ENCODE results near the gene RNF181. TPM values are rescaled to one million over a fixed set of nuclear protein-coding genes. Genes with fewer than 3 reads are reported as not detected.

The RNF181 gene
- total RNA-seq (2014; rRNA removed; shearing (Covaris generic)): 159 and 178 TPM in 2 replicates
- 294 and 308 TPM in 2 replicates for polyA plus RNA-seq (2016; fragmentation: Nextera tagmentation; extraction: Ambion mirVana)

GRCh38 chr2:85595301-85596025, at the start of gene RNF181:
Gene RNF181 (plus strand): TSS chr2:85595745. CDS start chr2:85595764, 19 bp downstream.
- Histone ChIP-seq H3K9ac (peak within 1 kb of the TSS; percentile 88), H3K79me2 (ENCODE audit: insufficient read depth) (peaks cover 71% of the 10 kb centered on the region), H2AFZ (peak within 1 kb of the TSS; percentile 76), H3K9me2 (ENCODE audit: insufficient read depth) (no peaks in the 10 kb centered on the region), H3K4me3 (peak within 1 kb of the TSS; percentile 79), H3K27me3 (replicated peaks; ENCODE audit: insufficient read depth) (no peaks in the 10 kb centered on the region), H3K27ac (peak within 1 kb of the TSS; percentile 89), H3K36me3 (ENCODE audit: low read depth) (peaks cover 8% of the 10 kb centered on the region; the same call in 1 of the 2 replicates), H3F3A (ENCODE audit: insufficient read depth) (peaks cover 25% of the 10 kb centered on the region), H3K9me3 (ENCODE audit: low read depth) (no peaks in the 10 kb centered on the region), H4K20me1 (ENCODE audit: insufficient read depth) (no peaks in the 10 kb centered on the region), H3K4me2 (ENCODE audit: unreplicated experiment) (peak within 1 kb of the TSS; percentile 88), H3K4me1 (ENCODE audit: insufficient read depth) (peaks cover 33% of the 10 kb centered on the region)
- no peak for TF ChIP-seq EZH2 (IDR thresholded peaks at IDR 0.05; ENCODE audit: insufficient read depth, poor library complexity, severe bottlenecking)
- in situ Hi-C loops (cut with MboI): no loop called here
- 1% methylated on average over 44 to 47 of the region's 47 CpGs for WGBS, 2 experiments (ENCODE audit: low coverage in 1 of 2, low lambda C conversion rate in 2 of 2, missing lambda C conversion rate in 2 of 2)
- peak; percentile 99 for DNase-seq

GRCh38 chr2:85545780-85546240, 49.7 kb upstream of the RNF181 start:
- peak overlapping the region; percentile 15 for H3K27ac ChIP-seq
- H3K27me3 ChIP-seq (replicated peaks; ENCODE audit: insufficient read depth): no peaks in the 10 kb centered on the region
- peaks cover 55% of the 10 kb centered on the region for H3K36me3 ChIP-seq (ENCODE audit: low read depth)
- no peak overlapping the region for H3K4me3 ChIP-seq
- 88 to 91% methylated on average over 5 of the region's 5 CpGs for WGBS, 2 experiments (ENCODE audit: low coverage in 1 of 2, low lambda C conversion rate in 2 of 2, missing lambda C conversion rate in 2 of 2)
- TF ChIP-seq EZH2 (IDR thresholded peaks at IDR 0.05; ENCODE audit: insufficient read depth, poor library complexity, severe bottlenecking): no peak
- no peak for TF ChIP-seq EZH2phosphoT487 (IDR thresholded peaks at IDR 0.05; ENCODE audit: insufficient read depth, low read depth)
- no peak overlapping the region for H3K9ac ChIP-seq
- no peak for DNase-seq
- H3K4me1 ChIP-seq (ENCODE audit: insufficient read depth): peaks cover 44% of the 10 kb centered on the region
- in situ Hi-C loops (cut with MboI): loop anchor here (5.0 kb wide), 1 partner anchor 124 kb away; no protein-coding TSS in a partner anchor
- H3K9me3 ChIP-seq (ENCODE audit: low read depth): no peaks in the 10 kb centered on the region
- no peak overlapping the region for H3K4me2 ChIP-seq (ENCODE audit: unreplicated experiment)
- H4K20me1 ChIP-seq (ENCODE audit: insufficient read depth): peaks cover 20% of the 10 kb centered on the region
- H3F3A ChIP-seq (ENCODE audit: insufficient read depth): peaks cover 100% of the 10 kb centered on the region
- no peaks in the 10 kb centered on the region for H3K9me2 ChIP-seq (ENCODE audit: insufficient read depth)
- peaks cover 34% of the 10 kb centered on the region for H3K79me2 ChIP-seq (ENCODE audit: insufficient read depth)
- H2AFZ ChIP-seq: no peak overlapping the region

- Histone ChIP-seq H3K4me3 (no peak overlapping the region), H3K9me3 (ENCODE audit: low read depth) (no peaks in the 10 kb centered on the region), H3K9ac (no peak overlapping the region), H4K20me1 (ENCODE audit: insufficient read depth) (0 out of 2 replicates have a peak, but pooled peaks cover 7% of the 10 kb centered on the region), H3K9me2 (ENCODE audit: insufficient read depth) (no peaks in the 10 kb centered on the region), H3K27me3 (replicated peaks; ENCODE audit: insufficient read depth) (no peaks in the 10 kb centered on the region), H3K27ac (no peak overlapping the region; the same call in 1 of the 2 replicates), H3K4me2 (ENCODE audit: unreplicated experiment) (no peak overlapping the region), H3K79me2 (ENCODE audit: insufficient read depth) (peaks cover 27% of the 10 kb centered on the region), H3K4me1 (ENCODE audit: insufficient read depth) (peaks cover 37% of the 10 kb centered on the region), H3F3A (ENCODE audit: insufficient read depth) (peaks cover 93% of the 10 kb centered on the region), H3K36me3 (ENCODE audit: low read depth) (peaks cover 50% of the 10 kb centered on the region), H2AFZ (no peak overlapping the region)
- TF ChIP-seq EZH2phosphoT487 (IDR thresholded peaks at IDR 0.05; ENCODE audit: insufficient read depth, low read depth) (no peak), EZH2 (IDR thresholded peaks at IDR 0.05; ENCODE audit: insufficient read depth, poor library complexity, severe bottlenecking) (no peak)
- 85 to 96% methylated on average over 1 of the region's 1 CpG for WGBS, 2 experiments (ENCODE audit: low coverage in 1 of 2, low lambda C conversion rate in 2 of 2, missing lambda C conversion rate in 2 of 2)
- no peak for DNase-seq
- in situ Hi-C loops (cut with MboI): loop anchor here (5.0 kb wide), 1 partner anchor 125 kb away; no protein-coding TSS in a partner anchor
These were observed 48.3 kb upstream of the RNF181 start for GRCh38 chr2:85547089-85547858.

GRCh38 chr2:85547859-85548607, 47.5 kb upstream of the RNF181 start:
- DNase-seq: no peak
- in situ Hi-C loops (cut with MboI): loop anchor here (5.0 kb wide), 1 partner anchor 126 kb away; no protein-coding TSS in a partner anchor
- Histone ChIP-seq H3K4me3 (no peak overlapping the region), H3K9me2 (ENCODE audit: insufficient read depth) (no peaks in the 10 kb centered on the region), H3K4me1 (ENCODE audit: insufficient read depth) (peaks cover 29% of the 10 kb centered on the region), H3K27ac (peak overlapping the region; percentile 22), H3K27me3 (replicated peaks; ENCODE audit: insufficient read depth) (no peaks in the 10 kb centered on the region), H3K9ac (no peak overlapping the region), H3K4me2 (ENCODE audit: unreplicated experiment) (no peak overlapping the region), H3F3A (ENCODE audit: insufficient read depth) (peaks cover 89% of the 10 kb centered on the region), H4K20me1 (ENCODE audit: insufficient read depth) (0 out of 2 replicates have a peak, but pooled peaks cover 3% of the 10 kb centered on the region), H3K9me3 (ENCODE audit: low read depth) (no peaks in the 10 kb centered on the region), H3K36me3 (ENCODE audit: low read depth) (peaks cover 42% of the 10 kb centered on the region), H2AFZ (no peak overlapping the region), H3K79me2 (ENCODE audit: insufficient read depth) (peaks cover 20% of the 10 kb centered on the region)
- WGBS, 2 experiments (ENCODE audit: low coverage in 1 of 2, low lambda C conversion rate in 2 of 2, missing lambda C conversion rate in 2 of 2): 61 to 63% methylated on average over 6 of the region's 6 CpGs
- TF ChIP-seq EZH2 (IDR thresholded peaks at IDR 0.05; ENCODE audit: insufficient read depth, poor library complexity, severe bottlenecking) (no peak), EZH2phosphoT487 (IDR thresholded peaks at IDR 0.05; ENCODE audit: insufficient read depth, low read depth) (no peak)

Data from GM23248 (cell line).